GM12873 (cell line): Measurements from ENCODE around the gene TRHDE.
A peak's percentile ranks its signal among the peaks of the same experiment; 100 is the strongest.

Source experiments
- CTCF ChIP-seq: IDR thresholded peaks from 2 replicates; pipeline ENCODE4 v1.5.1; 2012; ENCODE audit warnings: low read depth, mild to moderate bottlenecking, moderate library complexity, low read length, control low read depth; ENCODE audit not compliant: insufficient read depth; ENCODE audit errors: missing control alignments

The TRHDE gene

DNA sequence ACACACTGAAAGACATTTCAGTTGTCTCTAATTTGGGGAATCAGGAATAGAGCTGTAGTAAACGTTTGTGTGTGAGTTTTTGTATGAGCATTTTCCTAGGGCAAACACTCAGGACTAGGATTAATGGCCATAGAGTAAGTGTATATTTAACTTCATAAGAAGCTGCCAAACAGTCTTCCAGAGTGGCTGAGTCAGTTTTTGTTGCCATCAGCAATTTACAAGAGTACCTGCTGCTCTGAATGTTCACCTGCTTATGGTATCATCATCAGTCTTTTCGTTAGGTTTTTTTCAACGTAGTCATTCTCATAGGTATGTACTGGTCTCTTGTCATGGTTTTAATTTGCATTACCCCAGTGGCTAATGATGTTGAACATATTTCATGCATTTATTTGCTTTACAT lies 30.6 kb upstream of the TRHDE start:
- TF ChIP-seq CTCF: no peak

DNA sequence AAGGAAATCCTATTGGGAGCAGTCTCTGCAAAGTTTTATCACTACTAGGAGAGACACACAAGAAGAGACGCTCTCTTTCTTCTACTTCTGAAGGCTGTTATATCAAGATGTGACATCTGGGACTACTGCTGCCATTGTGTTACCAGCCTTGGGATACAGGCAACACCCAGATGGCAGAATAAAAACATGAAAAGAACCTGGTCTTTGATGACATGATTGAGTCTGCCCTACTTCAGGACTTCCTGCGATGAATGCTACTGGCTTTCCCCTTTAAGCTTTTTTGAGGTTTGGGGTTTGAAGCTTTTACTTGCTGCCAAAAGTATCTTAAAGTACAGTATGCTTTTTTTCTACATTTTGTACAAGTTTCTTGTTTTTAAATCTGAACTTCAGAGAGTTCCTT lies 29.2 kb upstream of the TRHDE start:
- no peak for TF ChIP-seq CTCF

GRCh38 chr12:72246370-72246769 lies 25.8 kb upstream of the TRHDE start:
- TF ChIP-seq CTCF: no peak

GRCh38 chr12:72250346-72250745 lies 21.8 kb upstream of the TRHDE start:
- no peak for TF ChIP-seq CTCF

DNA sequence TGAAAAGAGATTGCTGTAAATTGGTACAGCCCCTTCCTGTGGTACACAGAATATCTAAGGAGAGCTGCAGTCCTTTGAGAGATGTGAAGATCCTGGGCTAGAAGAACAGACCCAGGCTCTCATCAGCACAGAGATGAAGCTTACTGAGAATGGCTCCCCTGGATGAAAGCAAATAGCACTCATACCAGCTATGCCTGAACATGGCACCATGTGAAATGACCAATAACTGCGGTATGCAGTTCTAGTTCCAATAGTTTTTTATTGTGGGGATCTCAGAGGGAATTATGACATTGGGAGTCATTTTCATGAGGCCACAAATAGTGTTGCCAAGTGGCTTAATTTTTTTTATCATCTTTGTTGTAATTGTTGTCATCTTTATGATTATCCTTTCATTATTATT lies 15.4 kb upstream of the TRHDE start:
- TF ChIP-seq CTCF: no peak

DNA sequence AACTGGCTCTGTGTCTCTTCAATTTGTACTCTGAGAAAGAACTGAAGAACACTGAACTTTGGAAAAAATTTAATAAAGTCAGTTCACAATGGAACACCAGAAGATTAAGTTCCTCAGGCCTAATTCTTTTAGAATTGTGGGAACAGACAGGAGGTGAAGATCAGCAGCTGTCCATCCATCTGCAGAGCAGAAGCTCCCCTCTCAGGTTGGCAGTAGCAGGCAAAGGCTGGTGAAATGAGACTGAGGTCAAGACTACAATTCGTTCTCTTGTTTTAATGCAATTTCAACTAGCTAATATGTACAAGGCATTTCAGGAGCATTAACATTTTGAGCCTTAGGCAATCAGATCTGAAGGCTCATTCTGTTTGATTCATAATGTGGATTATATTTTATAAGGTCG lies 10.3 kb upstream of the TRHDE start:
- no peak for TF ChIP-seq CTCF

DNA sequence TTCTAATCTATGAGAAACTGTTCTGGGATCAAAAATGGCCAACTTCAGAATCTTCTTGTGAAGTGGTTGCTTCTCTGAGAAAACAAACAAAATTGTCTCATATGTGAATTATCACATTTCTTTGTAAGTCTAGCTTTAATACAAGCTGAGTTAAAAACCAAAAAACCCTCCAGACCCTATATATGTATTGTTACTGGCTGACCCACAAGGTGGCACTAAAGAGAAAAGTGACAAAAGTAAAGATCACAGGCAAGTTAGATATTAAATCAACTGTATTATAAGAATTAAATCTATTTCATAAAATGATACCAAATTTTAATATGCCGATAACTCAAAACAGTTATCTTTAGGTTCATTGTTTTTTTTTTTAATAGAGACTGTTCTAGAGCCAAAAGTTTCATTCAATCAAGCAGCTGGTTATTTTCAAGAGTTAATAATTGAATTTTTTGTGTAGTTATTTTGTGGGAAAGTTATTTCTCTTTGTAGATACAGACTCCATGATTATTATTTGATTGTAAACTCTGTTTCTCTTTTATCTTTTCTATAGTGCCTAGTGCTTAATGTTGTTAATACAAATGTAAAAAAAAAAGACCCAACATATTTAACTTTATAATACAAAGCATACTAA lies 7.5 kb upstream of the TRHDE start:
- TF ChIP-seq CTCF: peak; percentile 38
